ENCODE results near the gene ECSIT.
"Not testable (repeated sequence)": the region's sequence is repeated elsewhere in the genome, so short reads cannot be mapped to it uniquely, and the experiment has no call there.

DNA sequence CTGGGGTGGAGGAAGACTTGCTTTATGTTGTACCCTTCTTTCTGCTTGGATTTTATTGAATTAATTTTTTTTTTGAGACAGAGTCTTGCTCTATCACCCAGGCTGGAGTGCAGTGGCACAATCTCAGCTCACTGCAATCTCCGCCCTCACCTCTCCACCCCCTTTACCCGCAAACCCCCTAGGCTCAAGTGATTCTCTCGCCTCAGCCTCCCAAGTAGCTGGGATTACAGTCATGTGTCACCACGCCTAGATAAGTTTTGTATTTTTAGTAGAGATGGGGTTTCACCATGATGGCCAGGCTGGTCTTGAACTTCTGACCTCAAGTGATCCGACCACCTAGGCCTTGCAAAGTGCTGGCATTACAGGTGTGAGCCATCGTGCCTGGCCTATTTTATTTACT is 44.4 kb upstream of the ECSIT start:
- TF ChIP-seq POLR2A (IDR thresholded peaks at IDR 0.05): not testable (repeated sequence)
- TF ChIP-seq, protein P1, sequence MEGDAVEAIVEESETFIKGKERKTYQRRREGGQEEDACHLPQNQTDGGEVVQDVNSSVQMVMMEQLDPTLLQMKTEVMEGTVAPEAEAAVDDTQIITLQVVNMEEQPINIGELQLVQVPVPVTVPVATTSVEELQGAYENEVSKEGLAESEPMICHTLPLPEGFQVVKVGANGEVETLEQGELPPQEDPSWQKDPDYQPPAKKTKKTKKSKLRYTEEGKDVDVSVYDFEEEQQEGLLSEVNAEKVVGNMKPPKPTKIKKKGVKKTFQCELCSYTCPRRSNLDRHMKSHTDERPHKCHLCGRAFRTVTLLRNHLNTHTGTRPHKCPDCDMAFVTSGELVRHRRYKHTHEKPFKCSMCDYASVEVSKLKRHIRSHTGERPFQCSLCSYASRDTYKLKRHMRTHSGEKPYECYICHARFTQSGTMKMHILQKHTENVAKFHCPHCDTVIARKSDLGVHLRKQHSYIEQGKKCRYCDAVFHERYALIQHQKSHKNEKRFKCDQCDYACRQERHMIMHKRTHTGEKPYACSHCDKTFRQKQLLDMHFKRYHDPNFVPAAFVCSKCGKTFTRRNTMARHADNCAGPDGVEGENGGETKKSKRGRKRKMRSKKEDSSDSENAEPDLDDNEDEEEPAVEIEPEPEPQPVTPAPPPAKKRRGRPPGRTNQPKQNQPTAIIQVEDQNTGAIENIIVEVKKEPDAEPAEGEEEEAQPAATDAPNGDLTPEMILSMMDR (IDR thresholded peaks at IDR 0.05): not testable (repeated sequence)
